ENCODE data around the gene CSDE1.

- TF ChIP-seq CTCF (IDR thresholded peaks at IDR 0.05; ENCODE audit: borderline replicate concordance, extremely low read depth, low read length, poor library complexity, severe bottlenecking) = no peak
- TF ChIP-seq EZH2 (IDR thresholded peaks at IDR 0.05; ENCODE audit: borderline replicate concordance, low read depth, low read length, severe bottlenecking) = no peak
These were observed 37.3 kb downstream of the CSDE1 start for GRCh38 chr1:114720492-114720891.

Data from DND-41 (cell line).